Activated T-cell treated with anti-CD3 and anti-CD28 coated beads for 48 hours (primary cell): ENCODE results near the gene TMEM254.
A peak's percentile ranks its signal among the peaks of the same experiment; 100 is the strongest.
"Not testable (repeated sequence)": the region's sequence is repeated elsewhere in the genome, so short reads cannot be mapped to it uniquely, and the experiment has no call there.

Experiments used
- DNase-seq: peaks from one replicate; pipeline ENCODE4 v3.0.0-alpha.2; 2020; ENCODE audit warnings: low read depth

The TMEM254 gene

GRCh38 chr10:80078448-80079311 is at the start of gene TMEM254:
TSS of gene TMEM254 (plus strand) at chr10:80078665. CDS start at chr10:80078700, 35 bp downstream.
- peak; percentile 84 for DNase-seq

- not testable (repeated sequence) for DNase-seq
Observed at GRCh38 chr10:80029205-80029604, 49.3 kb upstream of the TMEM254 start.

- DNase-seq, result not testable (repeated sequence)
Observed at GRCh38 chr10:80029865-80030264, 48.6 kb upstream of the TMEM254 start.

- no peak for DNase-seq
Observed at GRCh38 chr10:80032503-80032902, 46.0 kb upstream of the TMEM254 start.

- not testable (repeated sequence) for DNase-seq
Observed at GRCh38 chr10:80034766-80035165, 43.7 kb upstream of the TMEM254 start.

- DNase-seq, result not testable (repeated sequence)
Observed at GRCh38 chr10:80035430-80035829, 43.0 kb upstream of the TMEM254 start.

GRCh38 chr10:80036921-80037500 is 41.5 kb upstream of the TMEM254 start:
- not testable (repeated sequence) for DNase-seq

- DNase-seq, result not testable (repeated sequence)
Observed at GRCh38 chr10:80038226-80038625, 40.2 kb upstream of the TMEM254 start.

GRCh38 chr10:80041162-80041561 is 37.3 kb upstream of the TMEM254 start:
- DNase-seq, result no peak

GRCh38 chr10:80044935-80045334 is 33.5 kb upstream of the TMEM254 start:
- not testable (repeated sequence) for DNase-seq

GRCh38 chr10:80046629-80047441 is 31.6 kb upstream of the TMEM254 start:
- DNase-seq, result peak; percentile 64

- DNase-seq, result no peak
Observed at GRCh38 chr10:80050752-80051151, 27.7 kb upstream of the TMEM254 start.

- no peak for DNase-seq
Observed at GRCh38 chr10:80051993-80052392, 26.5 kb upstream of the TMEM254 start.

GRCh38 chr10:80055760-80056159 is 22.7 kb upstream of the TMEM254 start:
- no peak for DNase-seq

GRCh38 chr10:80057171-80057570 is 21.3 kb upstream of the TMEM254 start:
- DNase-seq, result no peak

- no peak for DNase-seq
Observed at GRCh38 chr10:80064120-80064886, 14.2 kb upstream of the TMEM254 start.

GRCh38 chr10:80066809-80067208 is 11.7 kb upstream of the TMEM254 start:
- DNase-seq, result no peak

- DNase-seq, result not testable (repeated sequence)
Observed at GRCh38 chr10:80067821-80068220, 10.6 kb upstream of the TMEM254 start.

GRCh38 chr10:80068270-80068669 is 10.2 kb upstream of the TMEM254 start:
- no peak for DNase-seq

GRCh38 chr10:80070057-80070456 is 8.4 kb upstream of the TMEM254 start:
- DNase-seq, result no peak

- DNase-seq, result no peak
Observed at GRCh38 chr10:80072584-80072983, 5.9 kb upstream of the TMEM254 start.

- DNase-seq, result no peak
Observed at GRCh38 chr10:80075781-80076180, 2.7 kb upstream of the TMEM254 start.
